Activated naive CD8-positive, alpha-beta T cell treated with anti-CD3 and anti-CD28 coated beads, Interleukin-2, amount 10 ng/mL, durations not matched to agents 7 days and 5 days (primary cell): ENCODE data around the gene MAPRE2. TPM values are rescaled to one million over a fixed set of nuclear protein-coding genes. Genes with fewer than 3 reads are reported as not detected.
A peak's percentile ranks its signal among the peaks of the same experiment; 100 is the strongest.

Source experiments
- ATAC-seq: fragments of 150-1000 bp; cut with Tn5 transposase; one replicate; pipeline ENCODE4 v1.10.0; 2021; ENCODE audit warnings: low read depth, moderate library complexity
- POLR2A ChIA-PET: fragments of 350-600 bp; sonication (Branson Sonifier 250); formaldehyde crosslinking; loops from one replicate; lab custom pipeline; 2021; ENCODE audit warnings: antibody characterized with exemption; lab: Charles Lee
- DNase-seq: peaks from one replicate; pipeline ENCODE4 v3.0.0; 2021
- H3K27ac Mint-ChIP-seq: one replicate; pipeline ENCODE4 v1.8.0; 2022; ENCODE audit warnings: mild to moderate bottlenecking, mixed read lengths
- H3K27me3 Mint-ChIP-seq: one replicate; pipeline ENCODE4 v1.8.0; 2022; ENCODE audit warnings: mild to moderate bottlenecking, moderate library complexity, mixed read lengths
- H3K36me3 Mint-ChIP-seq: one replicate; pipeline ENCODE4 v1.8.0; 2021; ENCODE audit warnings: mild to moderate bottlenecking, mixed read lengths
- H3K4me1 Mint-ChIP-seq: one replicate; pipeline ENCODE4 v1.8.0; 2021; ENCODE audit warnings: mixed read lengths
- H3K4me3 Mint-ChIP-seq: one replicate; pipeline ENCODE4 v1.8.0; 2022; ENCODE audit warnings: mild to moderate bottlenecking, moderate library complexity, mixed read lengths
- H3K9me3 Mint-ChIP-seq: one replicate; pipeline ENCODE4 v1.8.0; 2021; ENCODE audit warnings: mixed read lengths
- total RNA-seq, 2 experiments: library from RNA; stranded (reverse); gene quantifications; one replicate each; pipeline ENCODE4 v1.2.3, GENCODE V29; 2021

Gene MAPRE2
- 10 to 100 TPM; 61.5 to 63.2 TPM for total RNA-seq

GRCh38 chr18:35040988-35041814, at the start of gene MAPRE2:
TSS of gene MAPRE2 (plus strand) at chr18:35041413. CDS start at chr18:35041540, 127 bp downstream.
- Mint-ChIP-seq H3K4me3 (peak within 1 kb of the TSS; percentile 89), H3K27me3 (peaks cover 1% of the 10 kb centered on the region)

GRCh38 chr18:34991561-34991960, 49.7 kb upstream of the MAPRE2 start:
- no peak for DNase-seq
- no peaks in the 10 kb centered on the region for H3K27me3 Mint-ChIP-seq
- H3K36me3 Mint-ChIP-seq = peaks cover 4% of the 10 kb centered on the region
- no peak overlapping the region for H3K4me3 Mint-ChIP-seq
- no peak overlapping the region for H3K27ac Mint-ChIP-seq
- no peak for ATAC-seq
- no peaks in the 10 kb centered on the region for H3K4me1 Mint-ChIP-seq
- POLR2A ChIA-PET = no interaction called here
- no peaks in the 10 kb centered on the region for H3K9me3 Mint-ChIP-seq

More at GRCh38 chr18:35040988-35041814, at the start of gene MAPRE2:
- Mint-ChIP-seq H3K9me3 (no peaks in the 10 kb centered on the region), H3K36me3 (peaks cover 2% of the 10 kb centered on the region), H3K27ac (peak within 1 kb of the TSS; percentile 97), H3K4me1 (peaks cover 42% of the 10 kb centered on the region)
- ATAC-seq (peak; percentile 80), DNase-seq (peak; percentile 100)
- POLR2A ChIA-PET = interaction anchor here (0.6 to 3.9 kb wide), 9 partner anchors 9 to 200 kb away, joined by 3 to 119 read pairs (median 4); partner anchors contain the start of gene ZNF397

GRCh38 chr18:34993289-34993688, 47.9 kb upstream of the MAPRE2 start:
- peaks cover 4% of the 10 kb centered on the region for H3K36me3 Mint-ChIP-seq

GRCh38 chr18:34995746-34996145, 45.5 kb upstream of the MAPRE2 start:
- ATAC-seq (no peak), DNase-seq (no peak)
- Mint-ChIP-seq H3K9me3 (no peaks in the 10 kb centered on the region), H3K27me3 (no peaks in the 10 kb centered on the region), H3K36me3 (peaks cover 4% of the 10 kb centered on the region), H3K4me1 (no peaks in the 10 kb centered on the region), H3K4me3 (no peak overlapping the region), H3K27ac (no peak overlapping the region)
- POLR2A ChIA-PET = interaction anchor here (0.5 kb wide), 1 partner anchor 1098 kb away, joined by 3 read pairs; no protein-coding TSS in a partner anchor

More at GRCh38 chr18:34993289-34993688, 47.9 kb upstream of the MAPRE2 start:
- H3K4me1 Mint-ChIP-seq = no peaks in the 10 kb centered on the region
- POLR2A ChIA-PET = no interaction called here
- H3K27me3 Mint-ChIP-seq = no peaks in the 10 kb centered on the region
- H3K27ac Mint-ChIP-seq = no peak overlapping the region
- DNase-seq (no peak), ATAC-seq (no peak)
- H3K4me3 Mint-ChIP-seq = no peak overlapping the region
- H3K9me3 Mint-ChIP-seq = no peaks in the 10 kb centered on the region

GRCh38 chr18:34998661-34999060, 42.6 kb upstream of the MAPRE2 start:
- no peaks in the 10 kb centered on the region for H3K9me3 Mint-ChIP-seq
- ATAC-seq (no peak), DNase-seq (no peak)
- POLR2A ChIA-PET = no interaction called here
- no peaks in the 10 kb centered on the region for H3K4me1 Mint-ChIP-seq
- peaks cover 8% of the 10 kb centered on the region for H3K27me3 Mint-ChIP-seq
- no peak overlapping the region for H3K27ac Mint-ChIP-seq
- no peak overlapping the region for H3K4me3 Mint-ChIP-seq
- H3K36me3 Mint-ChIP-seq = peaks cover 3% of the 10 kb centered on the region

- POLR2A ChIA-PET = no interaction called here
Measured at GRCh38 chr18:34999756-35000289, 41.4 kb upstream of the MAPRE2 start.

GRCh38 chr18:35000457-35000856, 40.8 kb upstream of the MAPRE2 start:
- Mint-ChIP-seq H3K27ac (no peak overlapping the region), H3K36me3 (no peaks in the 10 kb centered on the region), H3K27me3 (peaks cover 8% of the 10 kb centered on the region), H3K4me1 (no peaks in the 10 kb centered on the region), H3K9me3 (no peaks in the 10 kb centered on the region), H3K4me3 (no peak overlapping the region)
- ATAC-seq = no peak
- DNase-seq = no peak
- POLR2A ChIA-PET = no interaction called here

More at GRCh38 chr18:34999756-35000289, 41.4 kb upstream of the MAPRE2 start:
- Mint-ChIP-seq H3K27me3 (peaks cover 8% of the 10 kb centered on the region), H3K4me3 (no peak overlapping the region), H3K9me3 (no peaks in the 10 kb centered on the region), H3K4me1 (no peaks in the 10 kb centered on the region), H3K36me3 (peaks cover 3% of the 10 kb centered on the region), H3K27ac (no peak overlapping the region)
- DNase-seq = no peak
- no peak for ATAC-seq

- no peaks in the 10 kb centered on the region for H3K36me3 Mint-ChIP-seq
- ATAC-seq (no peak), DNase-seq (no peak)
- H3K4me1 Mint-ChIP-seq = no peaks in the 10 kb centered on the region
- peaks cover 8% of the 10 kb centered on the region for H3K27me3 Mint-ChIP-seq
- no peak overlapping the region for H3K27ac Mint-ChIP-seq
- no peak overlapping the region for H3K4me3 Mint-ChIP-seq
- POLR2A ChIA-PET = no interaction called here
- no peaks in the 10 kb centered on the region for H3K9me3 Mint-ChIP-seq
Measured at GRCh38 chr18:35002120-35002519, 39.1 kb upstream of the MAPRE2 start.

GRCh38 chr18:35005963-35006577, 35.1 kb upstream of the MAPRE2 start:
- Mint-ChIP-seq H3K4me3 (no peak overlapping the region), H3K36me3 (no peaks in the 10 kb centered on the region), H3K9me3 (no peaks in the 10 kb centered on the region), H3K27me3 (peaks cover 8% of the 10 kb centered on the region), H3K4me1 (no peaks in the 10 kb centered on the region), H3K27ac (no peak overlapping the region)
- POLR2A ChIA-PET = no interaction called here
- DNase-seq (no peak), ATAC-seq (peak; percentile 82)

- H3K36me3 Mint-ChIP-seq = no peaks in the 10 kb centered on the region
- H3K27me3 Mint-ChIP-seq = no peaks in the 10 kb centered on the region
Measured at GRCh38 chr18:35010156-35010555, 31.1 kb upstream of the MAPRE2 start.

GRCh38 chr18:35010993-35011392, 30.2 kb upstream of the MAPRE2 start:
- no peak for DNase-seq
- Mint-ChIP-seq H3K27ac (no peak overlapping the region), H3K4me3 (no peak overlapping the region), H3K4me1 (no peaks in the 10 kb centered on the region), H3K27me3 (no peaks in the 10 kb centered on the region), H3K9me3 (no peaks in the 10 kb centered on the region), H3K36me3 (no peaks in the 10 kb centered on the region)
- POLR2A ChIA-PET = no interaction called here
- no peak for ATAC-seq

More at GRCh38 chr18:35010156-35010555, 31.1 kb upstream of the MAPRE2 start:
- H3K27ac Mint-ChIP-seq = no peak overlapping the region
- DNase-seq = no peak
- no peaks in the 10 kb centered on the region for H3K4me1 Mint-ChIP-seq
- no peaks in the 10 kb centered on the region for H3K9me3 Mint-ChIP-seq
- POLR2A ChIA-PET = interaction anchor here (1.1 kb wide), 1 partner anchor 31 kb away, joined by 3 read pairs; the partner anchor contains the start of gene MAPRE2
- no peak for ATAC-seq
- no peak overlapping the region for H3K4me3 Mint-ChIP-seq

GRCh38 chr18:35019933-35020332, 21.3 kb upstream of the MAPRE2 start:
- POLR2A ChIA-PET = interaction anchor here (0.6 kb wide), 1 partner anchor 15 kb away, joined by 3 read pairs; no protein-coding TSS in a partner anchor
- Mint-ChIP-seq H3K4me3 (no peak overlapping the region), H3K36me3 (no peaks in the 10 kb centered on the region), H3K9me3 (no peaks in the 10 kb centered on the region), H3K4me1 (no peaks in the 10 kb centered on the region), H3K27me3 (peaks cover 3% of the 10 kb centered on the region), H3K27ac (no peak overlapping the region)
- DNase-seq (no peak), ATAC-seq (no peak)

- POLR2A ChIA-PET = no interaction called here
- H3K27me3 Mint-ChIP-seq = peaks cover 3% of the 10 kb centered on the region
- DNase-seq (no peak), ATAC-seq (no peak)
- H3K36me3 Mint-ChIP-seq = no peaks in the 10 kb centered on the region
- H3K27ac Mint-ChIP-seq = no peak overlapping the region
- no peak overlapping the region for H3K4me3 Mint-ChIP-seq
- peaks cover 11% of the 10 kb centered on the region for H3K4me1 Mint-ChIP-seq
- no peaks in the 10 kb centered on the region for H3K9me3 Mint-ChIP-seq
Measured at GRCh38 chr18:35022426-35023001, 18.7 kb upstream of the MAPRE2 start.
